HFFc6 (cell line): Measurements from ENCODE around the gene HMGN1. TPM values are rescaled to one million over a fixed set of nuclear protein-coding genes. Genes with fewer than 3 reads are reported as not detected.

Source experiments
- DNase-seq: peaks from one replicate; pipeline ENCODE4 v3.0.0-alpha.2; 2018
- H3K27ac Mint-ChIP-seq: 2 replicates; pipeline ENCODE4 v1.8.0; 2020; ENCODE audit warnings: mild to moderate bottlenecking, mixed read lengths
- H3K27me3 Mint-ChIP-seq: 2 replicates; pipeline ENCODE4 v1.8.0; 2021; ENCODE audit warnings: mild to moderate bottlenecking, moderate library complexity, mixed read lengths; ENCODE audit not compliant: insufficient read depth
- H3K36me3 Mint-ChIP-seq: 2 replicates; pipeline ENCODE4 v1.8.0; 2021; ENCODE audit warnings: low read depth, mixed read lengths
- H3K4me1 Mint-ChIP-seq: 2 replicates; pipeline ENCODE4 v1.8.0; 2020; ENCODE audit warnings: low read depth, mixed read lengths
- H3K4me3 Mint-ChIP-seq: 2 replicates; pipeline ENCODE4 v1.8.0; 2020; ENCODE audit warnings: mild to moderate bottlenecking, moderate library complexity, mixed read lengths
- H3K9me3 Mint-ChIP-seq: 2 replicates; pipeline ENCODE4 v1.8.0; 2020; ENCODE audit warnings: mild to moderate bottlenecking, mixed read lengths
- total RNA-seq, 6 experiments: library from RNA; stranded (reverse); fragmentation: NEBNext Ultra II Directional; extraction: Animal tissue kit (Norgen Biotek cat#: 25700); gene quantifications; 2 replicates in 1 of 6; 3 replicates in 5 of 6; pipeline ENCODE4 v1.2.3, GENCODE V29; 2021
- TF ChIP-seq, protein P1 (sequence below): fragments of 200-600 bp; sonication (generic); IDR thresholded peaks from 2 replicates; pipeline ENCODE4 v1.5.0; 2021; ENCODE audit warnings: antibody characterized with exemption, mild to moderate bottlenecking

Gene HMGN1
- total RNA-seq, 6 experiments from 2014 or later = 177 to 229 (median 202) TPM

DNA sequence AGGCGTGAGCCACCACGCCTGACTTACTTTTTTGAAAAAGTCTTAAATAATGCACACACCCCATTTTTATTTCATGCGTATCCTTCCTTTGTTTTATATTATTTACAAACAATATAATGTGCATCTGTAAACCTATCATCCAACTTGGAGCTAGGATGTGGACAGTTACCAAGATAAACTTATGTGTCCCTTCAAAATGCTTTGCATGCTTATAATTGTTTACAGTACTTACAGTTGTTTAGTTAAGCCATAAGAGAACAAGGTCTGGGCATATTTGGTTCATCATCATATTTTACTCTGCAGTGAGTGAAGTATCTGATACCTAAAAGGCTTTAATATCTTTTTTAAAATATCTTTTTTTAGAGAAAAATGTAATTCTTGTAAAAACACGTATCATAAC is 16.1 kb upstream of the HMGN1 start:
- DNase-seq = no peak
- Mint-ChIP-seq H3K27ac (no peak overlapping the region), H3K9me3 (no peaks in the 10 kb centered on the region), H3K27me3 (peaks cover 13% of the 10 kb centered on the region), H3K36me3 (no peaks in the 10 kb centered on the region), H3K4me1 (peaks cover 21% of the 10 kb centered on the region), H3K4me3 (no peak overlapping the region)
- TF ChIP-seq, protein P1, sequence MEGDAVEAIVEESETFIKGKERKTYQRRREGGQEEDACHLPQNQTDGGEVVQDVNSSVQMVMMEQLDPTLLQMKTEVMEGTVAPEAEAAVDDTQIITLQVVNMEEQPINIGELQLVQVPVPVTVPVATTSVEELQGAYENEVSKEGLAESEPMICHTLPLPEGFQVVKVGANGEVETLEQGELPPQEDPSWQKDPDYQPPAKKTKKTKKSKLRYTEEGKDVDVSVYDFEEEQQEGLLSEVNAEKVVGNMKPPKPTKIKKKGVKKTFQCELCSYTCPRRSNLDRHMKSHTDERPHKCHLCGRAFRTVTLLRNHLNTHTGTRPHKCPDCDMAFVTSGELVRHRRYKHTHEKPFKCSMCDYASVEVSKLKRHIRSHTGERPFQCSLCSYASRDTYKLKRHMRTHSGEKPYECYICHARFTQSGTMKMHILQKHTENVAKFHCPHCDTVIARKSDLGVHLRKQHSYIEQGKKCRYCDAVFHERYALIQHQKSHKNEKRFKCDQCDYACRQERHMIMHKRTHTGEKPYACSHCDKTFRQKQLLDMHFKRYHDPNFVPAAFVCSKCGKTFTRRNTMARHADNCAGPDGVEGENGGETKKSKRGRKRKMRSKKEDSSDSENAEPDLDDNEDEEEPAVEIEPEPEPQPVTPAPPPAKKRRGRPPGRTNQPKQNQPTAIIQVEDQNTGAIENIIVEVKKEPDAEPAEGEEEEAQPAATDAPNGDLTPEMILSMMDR = no peak

DNA sequence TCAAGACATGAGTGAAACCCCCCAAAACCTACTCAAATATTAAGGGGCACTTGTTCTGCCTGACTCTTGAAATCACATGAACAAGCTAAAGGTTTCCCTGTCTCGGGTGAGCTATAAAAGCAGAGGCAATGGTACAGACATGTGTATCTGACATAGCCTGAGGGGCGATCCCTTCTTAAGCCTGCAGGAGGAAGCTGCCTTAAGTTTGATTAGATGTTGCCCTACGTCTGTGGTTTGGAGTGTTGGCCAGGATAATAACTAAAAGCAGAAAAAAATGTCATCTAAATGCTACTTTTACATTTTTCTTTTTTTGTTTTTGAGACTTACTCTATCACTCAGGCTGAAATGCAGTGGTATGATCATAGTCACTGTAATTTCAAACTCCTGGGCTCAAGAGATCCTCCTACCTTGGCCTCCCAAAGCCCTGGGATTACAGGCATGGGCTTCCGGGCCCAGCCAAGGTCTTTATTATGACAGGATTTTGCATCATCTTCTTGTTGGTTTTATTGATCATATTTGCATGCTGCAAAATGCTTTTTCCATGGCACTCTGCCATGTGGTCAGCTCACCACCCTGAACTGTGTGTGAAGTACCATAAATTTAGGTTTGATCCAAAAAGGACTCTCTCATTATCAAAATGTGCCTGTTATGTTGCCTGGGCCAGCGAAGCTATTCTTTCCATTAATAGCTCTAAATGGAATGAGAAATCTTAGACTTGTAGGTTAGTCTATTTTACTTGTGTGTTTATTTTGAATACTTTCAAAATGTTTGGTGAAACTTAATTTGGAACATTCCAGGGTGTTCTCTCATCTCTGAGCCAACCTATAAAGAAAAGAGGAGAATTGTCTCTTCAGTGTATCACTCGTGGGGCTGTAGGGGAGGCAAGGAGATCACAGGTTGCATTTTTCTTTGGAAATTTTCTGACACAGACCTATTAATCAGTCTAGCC is 15.0 kb upstream of the HMGN1 start:
- H3K9me3 Mint-ChIP-seq = no peaks in the 10 kb centered on the region
- TF ChIP-seq, protein P1 = no peak
- no peak overlapping the region for H3K4me3 Mint-ChIP-seq
- H3K4me1 Mint-ChIP-seq = peaks cover 18% of the 10 kb centered on the region
- H3K36me3 Mint-ChIP-seq = no peaks in the 10 kb centered on the region
- DNase-seq = peak; percentile 25
- H3K27me3 Mint-ChIP-seq = peaks cover 13% of the 10 kb centered on the region
- no peak overlapping the region; the same call in 1 of the 2 replicates for H3K27ac Mint-ChIP-seq

DNA sequence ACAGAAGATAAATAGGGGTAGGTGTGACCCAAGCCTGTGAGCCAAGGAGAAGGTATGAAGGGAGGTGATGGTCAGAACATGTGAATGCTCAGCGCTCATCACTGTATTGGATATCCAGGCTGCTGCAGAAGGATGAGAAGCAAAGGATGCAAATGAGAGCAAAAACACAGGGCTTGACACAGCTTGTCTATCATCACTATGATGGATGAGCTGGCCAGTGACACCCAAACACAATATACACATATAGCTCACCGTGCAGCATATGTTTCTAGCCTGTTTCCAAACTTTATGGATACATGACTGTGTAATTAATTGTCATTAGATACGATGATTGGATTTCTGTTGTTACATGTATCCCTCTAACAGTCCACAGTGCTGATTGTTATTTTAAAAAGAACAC is 13.8 kb upstream of the HMGN1 start:
- DNase-seq = no peak
- H3K4me3 Mint-ChIP-seq = no peak overlapping the region
- H3K27me3 Mint-ChIP-seq = peaks cover 17% of the 10 kb centered on the region
- peaks cover 18% of the 10 kb centered on the region for H3K4me1 Mint-ChIP-seq
- H3K27ac Mint-ChIP-seq = no peak overlapping the region
- no peaks in the 10 kb centered on the region for H3K9me3 Mint-ChIP-seq
- TF ChIP-seq, protein P1 = no peak
- no peaks in the 10 kb centered on the region for H3K36me3 Mint-ChIP-seq

DNA sequence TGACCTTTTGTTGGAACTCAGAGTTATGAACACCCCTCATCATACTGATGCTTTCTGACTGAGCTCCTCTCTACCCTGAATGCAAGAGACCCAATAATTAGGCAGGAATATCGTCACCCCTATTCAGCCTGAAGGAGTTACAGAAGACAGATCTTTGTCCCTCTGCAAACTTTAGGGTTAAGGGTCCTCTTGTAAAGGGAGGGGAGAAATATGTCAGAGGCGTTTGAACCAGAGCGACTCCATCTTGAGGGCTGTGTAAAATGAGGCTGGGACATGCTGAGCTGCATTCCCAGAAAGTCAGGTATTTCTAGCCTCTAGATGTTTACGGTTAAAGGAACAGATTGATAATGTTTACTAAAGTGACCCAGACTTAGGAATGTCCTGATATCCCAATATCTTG is 10.5 kb upstream of the HMGN1 start:
- Mint-ChIP-seq H3K4me1 (peaks cover 10% of the 10 kb centered on the region), H3K9me3 (no peaks in the 10 kb centered on the region), H3K27me3 (peaks cover 39% of the 10 kb centered on the region), H3K4me3 (no peak overlapping the region), H3K27ac (no peak overlapping the region), H3K36me3 (no peaks in the 10 kb centered on the region)
- TF ChIP-seq, protein P1 = no peak
- no peak for DNase-seq

DNA sequence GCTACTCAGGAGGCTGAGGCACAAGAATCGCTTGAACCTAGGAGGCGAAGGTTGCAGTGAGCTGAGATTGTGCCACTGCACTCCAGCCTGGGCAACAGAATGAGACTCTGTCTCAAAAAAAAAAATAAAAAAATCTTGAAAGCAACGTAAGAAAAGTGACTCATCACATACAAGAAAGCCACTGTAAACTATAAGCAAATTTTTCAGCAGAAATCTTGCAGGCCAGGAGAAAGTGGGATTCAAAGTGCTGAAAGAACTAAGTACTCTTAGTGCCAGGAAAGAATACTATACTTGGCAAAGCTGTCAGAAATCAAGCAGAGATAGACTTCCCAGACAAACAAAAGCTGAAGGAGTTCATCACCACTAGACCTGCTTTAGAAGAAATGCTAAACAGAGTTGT is 4.4 kb upstream of the HMGN1 start:
- peaks cover 11% of the 10 kb centered on the region; the same call in 1 of the 2 replicates for H3K4me1 Mint-ChIP-seq
- DNase-seq = peak; percentile 13
- H3K9me3 Mint-ChIP-seq = no peaks in the 10 kb centered on the region
- H3K36me3 Mint-ChIP-seq = no peaks in the 10 kb centered on the region
- H3K27ac Mint-ChIP-seq = no peak overlapping the region
- peaks cover 31% of the 10 kb centered on the region for H3K27me3 Mint-ChIP-seq
- H3K4me3 Mint-ChIP-seq = no peak overlapping the region
- TF ChIP-seq, protein P1 = no peak
